NCI-H1105 (cell line): ENCODE data around the gene TRPV5.

Experiments used
- DNase-seq: peaks from one replicate; lab custom pipeline; 2025; lab: John Stamatoyannopoulos, UW

Gene TRPV5

GRCh38 chr7:142940966-142941535 lies 7.5 kb upstream of the TRPV5 start:
- no peak for DNase-seq

- DNase-seq = no peak
Measured at GRCh38 chr7:142939226-142939910, 5.8 kb upstream of the TRPV5 start, which contains the start of gene LLCFC1. Gene LLCFC1, plus strand, starts transcription at chr7:142939484. Its CDS starts 138 bp downstream, at chr7:142939622.

DNA sequence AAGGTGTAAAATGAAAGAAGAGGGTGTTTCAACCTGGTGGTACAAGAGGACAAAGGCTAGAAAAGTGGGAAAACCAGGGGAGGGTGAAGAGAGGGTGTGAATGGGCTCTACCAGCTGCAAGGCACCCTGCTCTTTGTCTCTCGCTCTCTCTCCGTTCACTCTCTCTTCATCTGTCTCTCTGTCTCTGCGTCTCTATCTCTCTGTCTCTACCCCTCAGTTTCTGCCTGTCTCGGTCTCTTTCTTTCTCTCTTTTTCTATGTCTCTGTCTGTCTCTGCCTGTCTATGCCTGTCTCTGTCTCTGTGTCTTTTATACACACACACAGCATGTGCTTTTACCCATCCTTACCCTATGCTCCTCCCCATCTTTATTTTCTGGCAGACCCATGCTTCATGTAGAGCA lies 5.1 kb upstream of the TRPV5 start:
- DNase-seq = no peak

GRCh38 chr7:142935941-142936565 lies 2.5 kb upstream of the TRPV5 start:
- no peak for DNase-seq

GRCh38 chr7:142934056-142934455 lies 510 bp upstream of the TRPV5 start:
- DNase-seq = no peak

DNA sequence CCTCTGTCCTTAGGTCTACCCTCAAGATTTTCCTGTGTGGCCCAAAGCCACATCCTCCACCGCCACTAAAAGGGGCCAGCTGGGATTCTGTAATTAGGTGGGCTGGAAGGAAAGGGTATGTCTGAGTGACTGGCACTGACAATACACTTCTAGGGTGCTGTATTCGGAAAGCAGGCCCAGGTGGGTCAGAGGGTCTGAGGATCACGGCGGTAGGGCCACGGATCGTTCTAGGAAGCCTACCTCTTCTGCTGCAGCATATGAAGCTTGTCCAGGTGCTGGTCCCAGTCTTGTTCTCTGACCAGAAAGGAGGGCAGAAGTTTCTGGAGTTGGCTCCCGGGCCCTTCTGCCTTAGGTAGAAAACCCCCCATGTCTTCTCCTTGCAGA lies 462 bp downstream of the TRPV5 start:
- no peak for DNase-seq

GRCh38 chr7:142932386-142933091 lies 1.0 kb downstream of the TRPV5 start:
- DNase-seq = no peak

GRCh38 chr7:142930126-142930730 lies 3.3 kb downstream of the TRPV5 start:
- DNase-seq = no peak

GRCh38 chr7:142927949-142928348 lies 5.6 kb downstream of the TRPV5 start:
- no peak for DNase-seq

DNA sequence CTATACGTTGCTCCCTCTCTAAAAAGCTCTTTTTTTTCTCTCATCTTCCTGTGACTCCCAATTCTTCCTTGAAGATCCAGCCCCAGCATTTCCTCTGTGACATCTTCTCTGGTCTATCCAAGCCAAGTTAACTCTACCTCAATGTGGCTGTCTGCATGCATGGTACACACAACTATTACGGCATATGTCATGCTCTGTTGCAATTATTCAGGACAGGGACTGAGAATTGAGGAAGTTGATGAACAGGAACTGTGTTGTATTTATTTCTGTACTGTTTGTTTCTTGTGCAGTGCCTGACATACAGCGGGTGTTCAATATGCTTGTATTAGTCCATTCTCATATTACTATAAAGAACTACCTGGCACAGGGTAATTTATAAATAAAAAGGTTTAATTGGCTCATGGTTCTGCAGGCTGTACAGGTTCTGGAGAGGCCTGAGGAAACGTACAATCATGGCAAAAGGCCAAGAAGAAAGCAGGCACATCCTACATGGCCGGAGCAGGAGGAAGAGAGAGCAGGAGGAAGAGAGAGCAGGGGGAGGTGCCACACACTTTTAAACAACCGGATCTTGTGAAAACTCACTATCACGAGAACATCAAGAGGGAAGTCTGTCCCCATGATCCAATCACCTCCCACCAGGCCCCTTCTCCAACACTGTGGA lies 6.3 kb downstream of the TRPV5 start:
- no peak for DNase-seq

- no peak for DNase-seq
Measured at GRCh38 chr7:142925413-142925812, 8.1 kb downstream of the TRPV5 start.

DNA sequence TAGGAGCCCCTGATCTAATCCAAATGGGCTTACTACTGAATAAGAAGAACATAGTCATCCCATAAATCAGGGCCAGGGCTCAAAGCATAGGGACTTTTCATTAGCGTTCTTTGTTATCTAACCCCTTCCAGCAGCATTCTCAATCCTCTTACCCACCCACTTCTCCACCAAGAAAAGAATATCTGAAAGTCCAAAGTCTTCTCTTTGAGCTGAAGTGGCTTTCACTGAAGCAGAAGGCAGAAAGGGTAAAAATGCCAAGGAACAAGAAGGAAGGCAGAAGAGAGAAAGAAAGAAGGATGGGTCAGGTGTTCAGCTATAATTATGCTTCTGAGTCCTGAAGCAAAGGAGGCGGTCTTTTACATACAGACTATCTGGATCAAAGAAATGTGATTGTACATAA lies 10.2 kb downstream of the TRPV5 start:
- DNase-seq = no peak

GRCh38 chr7:142919656-142920055 lies 13.9 kb downstream of the TRPV5 start:
- DNase-seq = no peak

- no peak for DNase-seq
Measured at GRCh38 chr7:142918901-142919300, 14.6 kb downstream of the TRPV5 start.

GRCh38 chr7:142917447-142917846 lies 16.1 kb downstream of the TRPV5 start:
- DNase-seq = no peak

DNA sequence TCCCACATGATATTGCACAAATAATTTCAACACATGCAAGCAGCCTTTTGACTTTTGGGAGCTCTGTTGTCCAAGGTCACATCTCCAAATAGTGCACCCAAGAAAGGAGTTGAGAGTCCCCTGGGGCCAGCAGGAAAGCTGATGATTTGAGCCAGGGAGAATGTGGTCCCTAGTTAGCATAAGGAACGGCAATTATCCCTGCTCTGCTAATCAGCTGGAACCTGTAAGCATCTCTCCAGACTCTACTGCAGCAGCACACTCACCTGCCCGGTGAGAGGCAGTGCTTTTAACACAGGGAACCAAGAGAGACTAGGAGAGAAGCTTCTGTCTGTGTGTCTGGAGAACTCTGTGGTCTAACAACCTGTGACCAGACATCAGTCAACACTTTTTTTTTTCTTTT lies 17.0 kb downstream of the TRPV5 start:
- no peak for DNase-seq

DNA sequence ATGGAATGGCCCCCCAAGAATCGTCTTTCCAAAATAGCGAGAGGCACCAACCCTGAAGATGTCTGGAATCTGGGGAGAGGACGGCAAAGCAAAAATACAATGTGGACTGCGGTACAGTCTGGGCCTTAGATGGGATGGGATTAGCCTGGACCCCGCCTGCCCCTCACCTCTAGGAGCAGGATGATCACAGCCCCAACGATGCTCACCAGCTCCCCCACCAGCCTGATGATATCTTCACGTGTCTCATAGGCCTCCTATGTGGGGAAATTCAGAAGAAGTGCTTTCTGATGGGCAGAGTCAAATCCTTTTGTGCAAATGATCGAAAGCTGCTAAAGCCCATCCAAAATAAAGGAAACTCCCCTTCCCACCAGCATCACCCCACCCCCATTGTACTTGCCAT lies 18.2 kb downstream of the TRPV5 start:
- no peak for DNase-seq

- no peak for DNase-seq
Measured at GRCh38 chr7:142914121-142914520, 19.4 kb downstream of the TRPV5 start.

DNA sequence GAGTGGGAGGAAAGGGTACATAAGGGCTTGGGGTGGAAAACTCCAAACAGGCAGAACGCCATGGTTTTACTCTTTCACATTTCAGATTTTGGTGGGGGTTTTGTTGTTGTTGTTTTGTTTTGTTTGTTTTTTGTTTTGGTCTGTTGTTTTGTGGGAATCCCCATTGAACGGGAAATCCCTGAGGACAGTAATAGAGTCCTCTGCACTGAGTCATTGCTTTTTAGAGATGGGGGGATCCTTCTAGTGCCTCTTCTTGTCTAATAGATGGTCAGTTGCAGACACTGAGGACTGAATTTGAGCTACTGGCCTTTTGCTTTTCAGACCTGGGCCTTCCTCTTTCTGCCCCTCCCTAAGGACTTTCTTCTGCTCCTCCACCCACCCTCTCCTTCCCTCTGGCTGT lies 20.0 kb downstream of the TRPV5 start:
- DNase-seq = no peak

DNA sequence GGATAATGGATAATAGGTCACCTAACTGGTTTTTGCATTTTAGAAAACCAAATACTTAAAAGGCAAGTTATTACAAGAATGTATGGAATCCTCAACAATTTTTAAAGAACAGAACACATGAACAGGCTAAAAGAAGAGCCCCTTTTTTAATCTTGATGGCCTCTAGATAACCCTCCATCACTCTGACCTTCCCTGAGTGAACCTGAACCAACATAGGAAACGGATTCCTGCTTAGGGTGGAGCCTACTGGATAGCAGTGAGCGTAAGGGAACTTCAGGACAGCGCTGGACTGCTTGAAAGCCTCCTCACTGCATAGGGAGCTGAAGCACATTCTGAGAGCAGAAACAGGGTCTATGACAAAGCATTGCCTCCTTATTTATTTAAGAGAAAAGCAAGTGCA lies 20.5 kb downstream of the TRPV5 start:
- no peak for DNase-seq

- no peak for DNase-seq
Measured at GRCh38 chr7:142910481-142910880, 23.1 kb downstream of the TRPV5 start.

GRCh38 chr7:142910031-142910433 lies 23.5 kb downstream of the TRPV5 start:
- DNase-seq = no peak
